Activated effector memory CD4-positive, alpha-beta T cell treated with Interleukin-2 at 50 U/mL for 16 hours (primary cell): ENCODE data around the gene PTTG1.

Experiments
- DNase-seq: peaks from one replicate; pipeline ENCODE4 v3.0.0-alpha.2; 2020

PTTG1 gene

GRCh38 chr5:160475864-160476438 is 54.3 kb downstream of the PTTG1 start:
- DNase-seq, result no peak

GRCh38 chr5:160477266-160477970 is 55.8 kb downstream of the PTTG1 start:
- no peak for DNase-seq

DNA sequence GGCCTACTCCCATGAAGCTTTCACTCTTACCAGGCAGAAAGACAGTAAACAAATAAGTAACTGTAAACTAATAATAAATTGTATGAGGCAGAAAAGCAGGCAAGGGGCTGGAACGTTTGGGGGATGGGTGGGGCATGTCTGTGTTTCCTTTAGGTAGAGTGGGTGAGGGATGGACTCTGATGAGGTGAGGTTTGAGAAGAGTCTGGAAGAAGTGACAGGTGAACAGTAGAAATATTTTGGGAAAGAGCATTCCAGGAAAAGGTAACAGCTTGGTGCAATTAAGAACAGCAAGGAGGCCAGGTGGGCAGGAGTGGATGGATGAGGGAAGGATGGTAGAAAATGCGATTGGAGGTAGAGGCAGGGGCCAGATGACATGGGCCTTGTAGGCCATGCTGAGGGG is 56.5 kb downstream of the PTTG1 start:
- DNase-seq, result no peak
